ENCODE data around the gene TIPIN.
A peak's percentile ranks its signal among the peaks of the same experiment; 100 is the strongest.
"Not testable (repeated sequence)": the region's sequence is repeated elsewhere in the genome, so short reads cannot be mapped to it uniquely, and the experiment has no call there.

The TIPIN gene

GRCh38 chr15:66356359-66357236 lies at the start of gene TIPIN:
TIPIN (minus strand) TSS chr15:66356685; CDS start chr15:66352947, 3,738 bp downstream.
- peak; percentile 83 to 96 for DNase-seq

GRCh38 chr15:66405615-66406014 lies 49.1 kb upstream of the TIPIN start:
- DNase-seq: no peak

DNA sequence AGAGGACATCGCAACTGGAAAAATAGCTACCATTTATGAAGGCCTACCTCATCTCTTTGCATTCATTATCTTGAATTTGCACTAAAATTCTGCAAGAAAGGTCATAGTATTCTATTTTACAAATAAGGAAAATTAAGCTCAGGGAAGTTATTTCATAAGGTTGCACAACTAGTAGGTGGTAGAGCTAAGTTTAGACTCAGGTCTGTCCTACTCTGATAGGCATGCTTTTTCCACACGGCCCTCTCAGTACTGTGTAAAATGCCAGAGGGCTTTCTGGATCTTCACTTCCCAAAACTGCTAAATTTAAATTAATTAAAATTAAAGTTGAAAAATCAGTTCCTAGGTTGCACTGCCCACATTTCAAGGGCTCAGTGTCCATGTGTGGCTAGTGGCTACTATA lies 48.5 kb upstream of the TIPIN start:
- no peak for DNase-seq

GRCh38 chr15:66404532-66404931 lies 48.0 kb upstream of the TIPIN start:
- DNase-seq: no peak

DNA sequence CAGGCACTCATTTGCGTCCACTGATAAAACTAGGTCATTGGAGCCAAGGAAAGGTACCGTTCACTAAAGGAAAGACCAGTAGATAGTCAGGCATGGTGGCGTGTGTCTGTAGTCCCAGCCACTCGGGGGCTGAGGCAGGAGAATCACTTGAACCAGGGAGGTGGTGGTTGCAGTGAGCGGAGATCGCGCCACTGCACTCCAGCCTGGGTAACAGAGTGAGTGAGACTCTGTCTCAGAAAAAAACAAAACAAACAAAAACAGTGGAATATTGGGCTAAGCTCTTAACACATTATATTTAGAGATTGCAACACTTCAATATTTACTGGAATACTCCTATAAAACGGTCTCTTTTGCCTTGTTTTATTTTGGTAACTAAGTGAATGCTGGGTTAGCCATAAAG lies 47.6 kb upstream of the TIPIN start:
- no peak for DNase-seq

DNA sequence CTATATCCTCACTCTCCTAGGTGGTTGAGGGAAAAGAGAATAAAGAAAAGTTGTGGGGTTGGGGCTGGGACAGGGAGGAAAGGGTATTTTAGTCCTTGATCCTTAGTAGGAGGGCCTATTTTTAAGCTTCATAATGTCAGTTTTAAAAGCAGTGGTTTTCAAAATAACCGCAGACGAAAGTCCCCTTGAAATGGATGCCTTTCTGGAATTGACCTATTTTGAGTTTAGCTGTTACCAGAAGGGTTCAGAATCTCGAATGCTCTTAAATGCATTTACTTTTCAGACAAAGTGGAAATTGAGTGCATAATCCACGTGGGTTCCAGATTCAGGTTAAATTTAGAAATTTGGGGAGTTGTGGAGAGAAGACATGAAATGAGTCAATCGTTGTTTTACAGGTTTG lies 46.8 kb upstream of the TIPIN start:
- DNase-seq: no peak

GRCh38 chr15:66402761-66403284 lies 46.3 kb upstream of the TIPIN start:
- no peak for DNase-seq

DNA sequence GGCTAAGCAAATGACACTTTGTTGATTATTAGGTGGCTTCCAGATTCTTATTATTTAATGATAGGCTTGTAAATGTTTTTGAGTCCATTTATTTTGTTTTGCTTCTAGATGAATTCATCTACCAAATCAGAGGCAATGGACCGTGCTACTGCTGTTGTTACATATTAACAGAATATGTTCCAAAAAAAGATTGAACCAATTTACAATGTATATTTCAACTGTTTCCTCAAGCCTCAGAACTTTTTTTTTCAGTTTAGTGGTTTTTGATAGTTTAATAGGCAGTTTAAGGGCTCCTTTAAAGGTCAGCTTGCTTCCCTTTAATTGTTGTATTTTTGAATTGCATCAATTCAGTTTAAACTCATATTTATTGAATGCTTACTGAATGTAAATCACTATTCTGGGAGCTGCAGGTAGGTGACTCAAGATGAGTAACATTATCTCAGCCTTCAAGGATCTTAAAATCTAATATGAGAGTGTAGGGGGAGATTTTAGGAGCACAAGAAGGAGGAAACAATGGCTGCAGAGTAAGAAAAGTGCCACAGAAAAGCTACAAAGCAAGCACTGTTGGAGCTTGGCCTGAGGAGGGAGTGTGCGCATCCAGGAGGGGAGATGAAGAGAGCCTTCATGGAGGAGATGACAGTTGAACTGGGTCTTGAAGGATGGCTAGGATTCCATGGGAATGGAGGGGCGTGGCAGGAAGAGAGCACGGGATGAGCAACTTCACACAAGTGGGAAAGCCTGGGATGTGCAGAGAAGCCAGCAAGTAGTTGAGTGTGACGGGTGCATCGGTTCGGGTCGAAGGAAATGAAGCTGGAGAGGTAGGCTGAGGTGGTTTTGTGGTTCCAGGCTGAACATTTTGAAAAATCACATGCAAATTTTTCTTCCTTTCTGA lies 44.9 kb upstream of the TIPIN start:
- DNase-seq: no peak

DNA sequence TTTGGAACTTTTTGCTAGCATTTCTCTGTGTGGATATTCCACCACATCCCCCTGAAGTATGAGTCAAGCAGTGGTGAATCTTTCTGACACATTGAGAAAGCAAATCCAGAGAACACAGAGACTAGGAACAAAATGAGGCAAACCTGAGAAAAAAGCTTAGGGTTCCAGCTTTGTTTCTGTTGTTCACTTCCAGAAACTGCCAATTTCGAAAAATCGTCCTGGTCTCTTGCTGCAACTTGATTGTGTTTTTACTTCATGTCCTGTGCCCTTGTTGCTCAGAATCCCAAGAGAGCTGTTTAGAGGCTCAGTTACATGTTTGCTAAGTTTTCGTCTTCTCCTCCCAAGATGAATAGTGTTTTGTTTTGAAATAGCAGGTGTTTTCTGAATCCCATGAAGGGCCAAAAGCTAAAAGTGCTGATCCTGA lies 43.9 kb upstream of the TIPIN start:
- DNase-seq: no peak

GRCh38 chr15:66399276-66399675 lies 42.8 kb upstream of the TIPIN start:
- no peak for DNase-seq

GRCh38 chr15:66394915-66395314 lies 38.4 kb upstream of the TIPIN start:
- no peak for DNase-seq

- no peak for DNase-seq
These were observed 38.0 kb upstream of the TIPIN start for GRCh38 chr15:66394472-66394871.

GRCh38 chr15:66393037-66393436 lies 36.6 kb upstream of the TIPIN start:
- not testable (repeated sequence) for DNase-seq

DNA sequence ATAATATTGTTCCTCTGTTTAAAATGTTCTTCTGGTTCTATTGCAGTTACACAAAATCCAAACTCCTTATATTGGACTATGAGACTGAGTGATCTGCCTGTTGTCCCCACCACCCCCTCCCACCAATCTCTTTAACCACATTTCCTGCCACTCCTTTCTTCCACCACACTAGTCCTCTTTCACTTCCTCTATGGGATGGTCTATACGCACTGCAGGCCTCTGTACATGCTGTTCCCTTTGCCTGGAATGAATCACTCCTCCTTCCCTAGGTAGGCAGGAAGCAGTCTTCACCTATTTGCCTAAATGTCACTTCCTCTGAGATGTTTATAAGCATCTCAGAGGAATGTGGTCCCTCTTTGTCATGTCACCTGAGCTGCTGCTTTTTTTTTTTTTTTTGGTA lies 34.2 kb upstream of the TIPIN start:
- peak in 1 of 2 donors; percentile 66 for DNase-seq

- DNase-seq: no peak
These were observed 33.4 kb upstream of the TIPIN start for GRCh38 chr15:66389859-66390381.

GRCh38 chr15:66389098-66389858 lies 32.8 kb upstream of the TIPIN start:
- DNase-seq: no peak

- no peak for DNase-seq
These were observed 32.1 kb upstream of the TIPIN start for GRCh38 chr15:66388576-66388975.

DNA sequence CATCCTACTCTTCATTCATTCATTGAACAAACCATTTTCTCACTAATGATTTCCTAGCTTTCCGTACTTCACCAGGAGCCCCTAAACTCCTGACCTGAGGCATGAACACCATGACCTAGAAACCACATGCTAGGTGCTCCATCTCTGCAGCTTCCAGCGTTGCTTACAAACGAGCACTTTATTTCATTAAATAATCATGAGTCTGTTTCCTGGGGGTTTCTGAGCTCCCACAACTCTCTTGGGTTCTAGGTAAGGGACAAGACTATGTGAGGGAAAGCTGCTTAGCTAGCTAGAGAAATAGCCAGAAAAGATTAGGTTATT lies 31.5 kb upstream of the TIPIN start:
- DNase-seq: no peak

- peak; percentile 49 to 62 for DNase-seq
These were observed 30.9 kb upstream of the TIPIN start for GRCh38 chr15:66387163-66388042.

- DNase-seq: peak; percentile 93 to 95
These were observed 30.0 kb upstream of the TIPIN start, which contains the start of gene MAP2K1 for GRCh38 chr15:66386204-66387123. MAP2K1 (plus strand) TSS chr15:66386912; CDS start chr15:66387348, 436 bp downstream.

Data from bone marrow (tissue), 2 donors.